Measurements from ENCODE around the gene PLB1.

Gene PLB1

GRCh38 chr2:28564346-28564745 lies 68.5 kb downstream of the PLB1 start:
- DNase-seq: no peak

GRCh38 chr2:28565033-28565432 lies 69.2 kb downstream of the PLB1 start:
- no peak for DNase-seq

- DNase-seq: no peak
Measured at GRCh38 chr2:28565720-28566295, 69.9 kb downstream of the PLB1 start.

- peak; percentile 88 for DNase-seq
Measured at GRCh38 chr2:28566521-28567041, 70.7 kb downstream of the PLB1 start.

- peak; percentile 71 for DNase-seq
Measured at GRCh38 chr2:28567061-28567471, 71.2 kb downstream of the PLB1 start.

- no peak for DNase-seq
Measured at GRCh38 chr2:28568036-28568435, 72.2 kb downstream of the PLB1 start.

- DNase-seq: no peak
Measured at GRCh38 chr2:28568533-28568932, 72.7 kb downstream of the PLB1 start.

GRCh38 chr2:28570431-28570830 lies 74.6 kb downstream of the PLB1 start:
- DNase-seq: no peak

- DNase-seq: no peak
Measured at GRCh38 chr2:28576714-28577113, 80.9 kb downstream of the PLB1 start.

- DNase-seq: no peak
Measured at GRCh38 chr2:28577791-28578680, 82.2 kb downstream of the PLB1 start.

- DNase-seq: no peak
Measured at GRCh38 chr2:28578774-28579173, 82.9 kb downstream of the PLB1 start.

- DNase-seq: no peak
Measured at GRCh38 chr2:28579606-28580005, 83.7 kb downstream of the PLB1 start.

- DNase-seq: no peak
Measured at GRCh38 chr2:28580078-28580477, 84.2 kb downstream of the PLB1 start.

- no peak for DNase-seq
Measured at GRCh38 chr2:28581312-28581711, 85.5 kb downstream of the PLB1 start.

- DNase-seq: no peak
Measured at GRCh38 chr2:28582152-28582551, 86.3 kb downstream of the PLB1 start.

GRCh38 chr2:28582595-28582994 lies 86.7 kb downstream of the PLB1 start:
- DNase-seq: no peak

- DNase-seq: no peak
Measured at GRCh38 chr2:28583899-28584553, 88.2 kb downstream of the PLB1 start.

- no peak for DNase-seq
Measured at GRCh38 chr2:28586867-28587266, 91.0 kb downstream of the PLB1 start.

- DNase-seq: no peak
Measured at GRCh38 chr2:28587526-28588291, 91.8 kb downstream of the PLB1 start.

GRCh38 chr2:28588292-28588670 lies 92.4 kb downstream of the PLB1 start:
- no peak for DNase-seq

GRCh38 chr2:28589746-28590463 lies 94.0 kb downstream of the PLB1 start:
- no peak for DNase-seq

Measured in right kidney (tissue), 1 donor.